H9 (cell line): ENCODE results near the gene EXD1. TPM values are rescaled to one million over a fixed set of nuclear protein-coding genes. Genes with fewer than 3 reads are reported as not detected.

Source experiments
- DNase-seq: peaks from one replicate; pipeline ENCODE4 v3.0.0-alpha.2; 2017
- H2AFZ ChIP-seq: one replicate; pipeline ENCODE4 v1.6.1; 2013; ENCODE audit warnings: mild to moderate bottlenecking, low read length, control low read depth, moderate library complexity
- H2AK5ac ChIP-seq: 2 replicates; pipeline ENCODE4 v1.6.1; 2013; ENCODE audit warnings: low read length, control low read depth, mixed read lengths; ENCODE audit not compliant: insufficient read length
- H2BK120ac ChIP-seq: one replicate; pipeline ENCODE4 v1.6.1; 2013; ENCODE audit warnings: low read depth, mild to moderate bottlenecking, low read length, control low read depth, inconsistent platforms; ENCODE audit not compliant: poor library complexity, severe bottlenecking
- H2BK12ac ChIP-seq: 2 replicates; pipeline ENCODE4 v1.6.1; 2013; ENCODE audit warnings: low read length, control low read depth, mixed read lengths, low read depth; ENCODE audit not compliant: insufficient read length
- H2BK15ac ChIP-seq: 2 replicates; pipeline ENCODE4 v1.6.1; 2013; ENCODE audit warnings: low read depth, low read length, control low read depth
- H2BK20ac ChIP-seq: one replicate; pipeline ENCODE4 v1.6.1; 2013; ENCODE audit warnings: low read depth, mild to moderate bottlenecking, low read length, control low read depth, inconsistent platforms; ENCODE audit not compliant: poor library complexity, severe bottlenecking
- H2BK5ac ChIP-seq: 2 replicates; pipeline ENCODE4 v1.6.1; 2013; ENCODE audit warnings: low read length, control low read depth, mixed read lengths; ENCODE audit not compliant: insufficient read length
- H3K14ac ChIP-seq: 2 replicates; pipeline ENCODE4 v1.6.1; 2013; ENCODE audit warnings: low read length, control low read depth; ENCODE audit not compliant: insufficient read depth
- H3K18ac ChIP-seq: 2 replicates; pipeline ENCODE4 v1.6.1; 2013; ENCODE audit warnings: low read depth, mild to moderate bottlenecking, mixed read lengths, low read length, control low read depth; ENCODE audit not compliant: insufficient read length
- H3K23ac ChIP-seq: 2 replicates; pipeline ENCODE4 v1.6.1; 2013; ENCODE audit warnings: low read length, control low read depth, mixed read lengths, low read depth; ENCODE audit not compliant: insufficient read length
- H3K23me2 ChIP-seq: 2 replicates; pipeline ENCODE4 v1.6.1; 2013; ENCODE audit warnings: low read depth, mild to moderate bottlenecking, mixed read lengths, low read length, control low read depth; ENCODE audit not compliant: insufficient read length, poor library complexity, severe bottlenecking
- H3K27ac ChIP-seq: 2 replicates; pipeline ENCODE4 v1.5.1; 2013; ENCODE audit warnings: low read length, control low read depth, mixed read lengths, low read depth; ENCODE audit not compliant: insufficient read length
- H3K27me3 ChIP-seq: 2 replicates; pipeline ENCODE4 v1.6.1; 2013; ENCODE audit warnings: low read length, control low read depth, inconsistent platforms; ENCODE audit not compliant: insufficient read depth
- H3K4ac ChIP-seq: 2 replicates; pipeline ENCODE4 v1.6.1; 2013; ENCODE audit warnings: low read depth, mild to moderate bottlenecking, control low read depth, inconsistent platforms, low read length, moderate library complexity
- H3K4me1 ChIP-seq: 2 replicates; pipeline ENCODE4 v1.6.1; 2013; ENCODE audit warnings: low read length, control low read depth, inconsistent platforms; ENCODE audit not compliant: insufficient read depth
- H3K4me2 ChIP-seq: 2 replicates; pipeline ENCODE4 v1.6.1; 2013; ENCODE audit warnings: low read length, control low read depth, mixed read lengths; ENCODE audit not compliant: insufficient read length, insufficient read depth
- H3K56ac ChIP-seq: 2 replicates; pipeline ENCODE4 v1.6.1; 2013; ENCODE audit warnings: low read depth, mild to moderate bottlenecking, mixed read lengths, low read length, control low read depth; ENCODE audit not compliant: insufficient read length
- H3K79me1 ChIP-seq: 2 replicates; pipeline ENCODE4 v1.6.1; 2013; ENCODE audit warnings: low read depth, mild to moderate bottlenecking, moderate library complexity, low read length, control low read depth, inconsistent platforms; ENCODE audit not compliant: insufficient read depth, poor library complexity, severe bottlenecking
- H3K79me2 ChIP-seq: 2 replicates; pipeline ENCODE4 v1.6.1; 2013; ENCODE audit warnings: low read length, control low read depth, inconsistent platforms; ENCODE audit not compliant: insufficient read depth
- H3K9ac ChIP-seq: 2 replicates; pipeline ENCODE4 v1.6.1; 2013; ENCODE audit warnings: low read length, control low read depth, mixed read lengths; ENCODE audit not compliant: insufficient read length; ENCODE audit errors: extremely low read depth
- H3K9me3 ChIP-seq: one replicate; pipeline ENCODE4 v1.6.1; 2013; ENCODE audit warnings: low read depth, low read length, inconsistent platforms; ENCODE audit not compliant: control insufficient read depth
- H3T11ph ChIP-seq: one replicate; pipeline ENCODE4 v1.6.1; 2013; ENCODE audit warnings: mild to moderate bottlenecking, low read length, control low read depth, inconsistent platforms
- H4K20me1 ChIP-seq: one replicate; pipeline ENCODE4 v1.6.1; 2013; ENCODE audit not compliant: control insufficient read depth, insufficient read length, insufficient read depth
- H4K5ac ChIP-seq: 2 replicates; pipeline ENCODE4 v1.6.1; 2013; ENCODE audit warnings: low read depth, mild to moderate bottlenecking, mixed read lengths, low read length, control low read depth; ENCODE audit not compliant: insufficient read length
- H4K8ac ChIP-seq: replicated peaks from 2 replicates; pipeline ENCODE4 v1.6.1; 2013; ENCODE audit warnings: low read length, control low read depth, mixed read lengths, low read depth; ENCODE audit not compliant: insufficient read length
- H4K91ac ChIP-seq: 2 replicates; pipeline ENCODE4 v1.6.1; 2013; ENCODE audit warnings: low read depth, mild to moderate bottlenecking, moderate library complexity, mixed read lengths, low read length, control low read depth; ENCODE audit not compliant: insufficient read length
- H3K27ac Mint-ChIP-seq, 3 experiments: 2 replicates in 2 of 3; 3 replicates in 1 of 3; pipeline ENCODE4 v1.8.0; 2020 to 2021; ENCODE audit warnings: mixed read lengths in 3 of 3, mild to moderate bottlenecking in 1 of 3, moderate library complexity in 1 of 3
- H3K27me3 Mint-ChIP-seq: 2 replicates; pipeline ENCODE4 v1.8.0; 2021; ENCODE audit warnings: low read depth, mild to moderate bottlenecking, moderate library complexity, mixed read lengths
- H3K36me3 Mint-ChIP-seq, 3 experiments: 2 replicates in 2 of 3; 3 replicates in 1 of 3; pipeline ENCODE4 v1.8.0; 2020 to 2021; ENCODE audit warnings: low read depth in 3 of 3, mixed read lengths in 3 of 3; ENCODE audit not compliant: insufficient read depth in 1 of 3
- H3K4me1 Mint-ChIP-seq, 2 experiments: 2 replicates each; pipeline ENCODE4 v1.8.0; 2020; ENCODE audit warnings: mixed read lengths in 2 of 2
- H3K4me3 Mint-ChIP-seq, 2 experiments: 2 replicates in 1 of 2; 3 replicates in 1 of 2; pipeline ENCODE4 v1.8.0; 2020 to 2021; ENCODE audit warnings: mild to moderate bottlenecking in 2 of 2, mixed read lengths in 2 of 2, moderate library complexity in 1 of 2
- H3K9me3 Mint-ChIP-seq, 2 experiments: 2 replicates in 1 of 2; 3 replicates in 1 of 2; pipeline ENCODE4 v1.8.0; 2020; ENCODE audit warnings: mild to moderate bottlenecking in 2 of 2, mixed read lengths in 2 of 2, moderate library complexity in 1 of 2
- total RNA-seq: library from RNA; stranded (reverse); gene quantifications from 2 replicates; pipeline ENCODE4 v1.2.1, GENCODE V29; 2021
- TF ChIP-seq, protein P1 (sequence below): fragments of 200-600 bp; sonication (generic); conservative IDR thresholded peaks from 3 replicates; pipeline ENCODE4 v1.8.0; 2021; ENCODE audit warnings: antibody characterized with exemption, mild to moderate bottlenecking

The EXD1 gene
- total RNA-seq, 1 experiment from 2014 or later: not detected

DNA sequence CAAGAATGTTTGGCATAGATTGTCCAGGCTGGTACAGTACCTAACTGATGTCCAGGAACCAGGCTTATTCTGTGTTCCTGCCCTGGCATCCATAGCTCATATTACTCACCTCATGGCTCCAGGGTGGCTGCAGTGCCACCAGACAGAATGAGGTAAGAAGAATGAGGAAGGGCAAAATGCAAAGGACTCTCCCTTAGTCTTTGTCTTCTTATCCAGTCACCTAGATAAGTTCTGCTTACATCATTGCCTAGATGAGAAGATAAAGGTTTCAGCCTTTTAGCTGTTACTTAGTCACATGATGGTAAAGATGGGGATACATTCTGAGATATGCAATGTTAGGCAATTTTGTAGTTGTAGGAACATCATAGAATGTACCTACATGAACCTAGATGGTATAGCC is 46.3 kb upstream of the EXD1 start:
- Histone ChIP-seq H2BK120ac (no peak overlapping the region), H4K8ac (no peak overlapping the region), H4K20me1 (no peaks in the 10 kb centered on the region), H3K9me3 (no peaks in the 10 kb centered on the region), H2BK15ac (no peak overlapping the region), H4K91ac (no peak overlapping the region), H3K18ac (no peak overlapping the region), H3K79me1 (no peaks in the 10 kb centered on the region), H4K5ac (no peak overlapping the region), H3K4me2 (no peak overlapping the region), H3K56ac (no peak overlapping the region), H3K4ac (no peak overlapping the region), H2BK5ac (no peak overlapping the region), H2AK5ac (no peak overlapping the region), H3K27me3 (no peaks in the 10 kb centered on the region), H2AFZ (no peak overlapping the region), H3K9ac (no peak overlapping the region), H3T11ph (no peak overlapping the region), H3K23me2 (no peaks in the 10 kb centered on the region), H3K4me1 (no peaks in the 10 kb centered on the region), H2BK20ac (no peak overlapping the region), H3K27ac (no peak overlapping the region), H3K14ac (no peak overlapping the region), H3K23ac (no peak overlapping the region), H2BK12ac (no peak overlapping the region), H3K79me2 (no peaks in the 10 kb centered on the region)
- H3K36me3 Mint-ChIP-seq: peaks cover 12 to 40% (median 38%) of the 10 kb centered on the region in 3 experiments; a peak in 6 of 7 replicates
- no peaks in the 10 kb centered on the region for H3K4me1 Mint-ChIP-seq
- no peak for DNase-seq
- no peaks in the 10 kb centered on the region for H3K9me3 Mint-ChIP-seq
- no peaks in the 10 kb centered on the region for H3K27me3 Mint-ChIP-seq
- TF ChIP-seq, protein P1, sequence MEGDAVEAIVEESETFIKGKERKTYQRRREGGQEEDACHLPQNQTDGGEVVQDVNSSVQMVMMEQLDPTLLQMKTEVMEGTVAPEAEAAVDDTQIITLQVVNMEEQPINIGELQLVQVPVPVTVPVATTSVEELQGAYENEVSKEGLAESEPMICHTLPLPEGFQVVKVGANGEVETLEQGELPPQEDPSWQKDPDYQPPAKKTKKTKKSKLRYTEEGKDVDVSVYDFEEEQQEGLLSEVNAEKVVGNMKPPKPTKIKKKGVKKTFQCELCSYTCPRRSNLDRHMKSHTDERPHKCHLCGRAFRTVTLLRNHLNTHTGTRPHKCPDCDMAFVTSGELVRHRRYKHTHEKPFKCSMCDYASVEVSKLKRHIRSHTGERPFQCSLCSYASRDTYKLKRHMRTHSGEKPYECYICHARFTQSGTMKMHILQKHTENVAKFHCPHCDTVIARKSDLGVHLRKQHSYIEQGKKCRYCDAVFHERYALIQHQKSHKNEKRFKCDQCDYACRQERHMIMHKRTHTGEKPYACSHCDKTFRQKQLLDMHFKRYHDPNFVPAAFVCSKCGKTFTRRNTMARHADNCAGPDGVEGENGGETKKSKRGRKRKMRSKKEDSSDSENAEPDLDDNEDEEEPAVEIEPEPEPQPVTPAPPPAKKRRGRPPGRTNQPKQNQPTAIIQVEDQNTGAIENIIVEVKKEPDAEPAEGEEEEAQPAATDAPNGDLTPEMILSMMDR: no peak
- no peak overlapping the region for H3K27ac Mint-ChIP-seq
- no peak overlapping the region for H3K4me3 Mint-ChIP-seq
